MM.1S (cell line): ENCODE measurements around the gene PRKCE.

Source experiments
- CTCF ChIP-seq: fragments of 300-600 bp; sonication (generic); IDR thresholded peaks from 2 replicates; pipeline ENCODE4 v1.5.1; 2016; ENCODE audit warnings: antibody characterized with exemption, low read length, mixed read lengths
- EZH2 ChIP-seq: fragments of 300-600 bp; sonication (generic); optimal IDR thresholded peaks from 2 replicates; pipeline ENCODE3; 2017; ENCODE audit warnings: low read depth, mild to moderate bottlenecking, antibody characterized with exemption, low read length, mixed read lengths
- EZH2phosphoT487 ChIP-seq: fragments of 300-600 bp; sonication (generic); IDR thresholded peaks from 2 replicates; pipeline ENCODE4 v1.6.1; 2018; ENCODE audit warnings: antibody characterized with exemption, low read length

- no peak for TF ChIP-seq CTCF
- TF ChIP-seq EZH2 = no peak
- TF ChIP-seq EZH2phosphoT487 = no peak
Measured at GRCh38 chr2:45707006-45707405, 55.5 kb downstream of the PRKCE start.
